SHP77 treated with DMSO at 0.1 percent for 48 hours (cell line): ENCODE measurements around the gene SEC16B.

Experiments
- DNase-seq: peaks from one replicate; lab custom pipeline; 2025; lab: John Stamatoyannopoulos, UW

Gene SEC16B

GRCh38 chr1:177976596-177976995 is 6.7 kb upstream of the SEC16B start:
- no peak for DNase-seq

GRCh38 chr1:177975588-177976495 is 6.0 kb upstream of the SEC16B start:
- no peak for DNase-seq

- no peak for DNase-seq
These were observed 3.7 kb upstream of the SEC16B start for GRCh38 chr1:177973585-177973984.

GRCh38 chr1:177969109-177969508 is 749 bp downstream of the SEC16B start:
- DNase-seq: no peak

- no peak for DNase-seq
These were observed 3.7 kb downstream of the SEC16B start for GRCh38 chr1:177966199-177966598.

- no peak for DNase-seq
These were observed 4.6 kb downstream of the SEC16B start for GRCh38 chr1:177965293-177965692.

- no peak for DNase-seq
These were observed 5.5 kb downstream of the SEC16B start for GRCh38 chr1:177964336-177964735.

GRCh38 chr1:177960939-177961622 is 8.8 kb downstream of the SEC16B start:
- no peak for DNase-seq

- DNase-seq: no peak
These were observed 9.9 kb downstream of the SEC16B start for GRCh38 chr1:177959811-177960515.

- DNase-seq: no peak
These were observed 11.8 kb downstream of the SEC16B start for GRCh38 chr1:177958092-177958491.

- no peak for DNase-seq
These were observed 15.8 kb downstream of the SEC16B start for GRCh38 chr1:177954076-177954475.

- DNase-seq: no peak
These were observed 16.3 kb downstream of the SEC16B start for GRCh38 chr1:177953549-177953948.

- DNase-seq: no peak
These were observed 17.2 kb downstream of the SEC16B start for GRCh38 chr1:177952691-177953090.

- no peak for DNase-seq
These were observed 17.6 kb downstream of the SEC16B start for GRCh38 chr1:177952249-177952648.

- DNase-seq: no peak
These were observed 19.4 kb downstream of the SEC16B start for GRCh38 chr1:177950506-177950905.

- DNase-seq: no peak
These were observed 21.4 kb downstream of the SEC16B start for GRCh38 chr1:177948336-177948972.

- no peak for DNase-seq
These were observed 22.2 kb downstream of the SEC16B start for GRCh38 chr1:177947623-177948022.

- peak; percentile 9 for DNase-seq
These were observed 23.8 kb downstream of the SEC16B start for GRCh38 chr1:177945943-177946650.

GRCh38 chr1:177944016-177944949 is 25.6 kb downstream of the SEC16B start:
- no peak for DNase-seq

- no peak for DNase-seq
These were observed 27.9 kb downstream of the SEC16B start for GRCh38 chr1:177941976-177942375.
